Left lung (tissue), 10 donors: Measurements from ENCODE around the gene PRPF39. TPM values are rescaled to one million over a fixed set of nuclear protein-coding genes. Genes with fewer than 3 reads are reported as not detected.

Source experiments
- ATAC-seq: fragments of 200-7000 bp; cut with Tn5 transposase; one replicate; pipeline ENCODE4 v1.9.1; 2020; ENCODE audit warnings: moderate library complexity
- DNase-seq, 4 donors: peaks; one replicate each; pipeline ENCODE4 v3.0.0-alpha.2; 2013 to 2020
- H3K27ac ChIP-seq, 2 donors: fragments of 200-600 bp; sonication (generic) in 1 of 2; one replicate each; pipeline versions ENCODE4 v1.5.0 to v1.8.0; 2020 to 2021
- H3K27me3 ChIP-seq, 2 donors: fragments of 200-600 bp; sonication (generic) in 1 of 2; one replicate each; pipeline versions ENCODE4 v1.5.0 to v1.8.0; 2020 to 2021
- H3K36me3 ChIP-seq, 2 donors: fragments of 200-600 bp; sonication (generic) in 1 of 2; one replicate each; pipeline versions ENCODE4 v1.5.0 to v1.8.0; 2020 to 2021
- H3K4me1 ChIP-seq, 2 donors: fragments of 200-600 bp; one replicate each; pipeline ENCODE4 v1.8.0; 2021
- H3K4me3 ChIP-seq, 2 donors: fragments of 200-600 bp; sonication (generic) in 1 of 2; one replicate each; pipeline versions ENCODE4 v1.5.0 to v1.8.0; 2020 to 2021; ENCODE audit warnings: mild to moderate bottlenecking in 1 of 2
- H3K9me3 ChIP-seq, 2 donors: fragments of 200-600 bp; sonication (generic) in 1 of 2; one replicate each; pipeline versions ENCODE4 v1.5.0 to v1.8.0; 2020 to 2021
- CTCF ChIP-seq, 2 donors: fragments of 200-600 bp; sonication (generic) in 1 of 2; IDR thresholded peaks; one replicate each; pipeline versions ENCODE4 v1.5.0 to v1.8.0; 2021; ENCODE audit warnings: antibody characterized with exemption in 2 of 2
- intact Hi-C, 2 donors: fragments of 100-400 bp; cut with DNase I; formaldehyde crosslinking; loops; one replicate each; pipeline versions ENCODE4 v1.11.2 to v1.14.2; 2022
- polyA plus RNA-seq, 6 donors: library from polyadenylated mRNA; unstranded; fragments of 120-200 nt; gene quantifications; one replicate each; pipeline ENCODE4 v1.2.1, GENCODE V29; 2013; ENCODE audit not compliant: insufficient read length in 6 of 6
- total RNA-seq, 2 donors: library from RNA; stranded (reverse); fragmentation: NEBNext Ultra II Directional; extraction: Animal tissue kit (Norgen Biotek cat#: 25700); gene quantifications; one replicate each; pipeline ENCODE4 v1.2.1, GENCODE V29; 2021
- donor health status: DM: no; HTN: yes; CAD: no.
- donor health status: DM: no; HTN: no; CAD: no.

Gene PRPF39
- total and polyA plus RNA-seq, 8 donors: 18.5 to 103 (median 73.8) TPM

- no peak overlapping the region for H3K27ac ChIP-seq
- ATAC-seq: no peak
- intact Hi-C loops: no loop called here
- no peaks in the 10 kb centered on the region for H3K27me3 ChIP-seq
- H3K9me3 ChIP-seq: no peaks in the 10 kb centered on the region
- H3K4me1 ChIP-seq: no peaks in the 10 kb centered on the region
- DNase-seq: no peak
- no peak overlapping the region for H3K4me3 ChIP-seq
- peaks cover 0 to 99% of the 10 kb centered on the region in 2 donors for H3K36me3 ChIP-seq
- no peak for TF ChIP-seq CTCF (IDR thresholded peaks at IDR 0.05)
These were observed 34.7 kb downstream of the PRPF39 start for GRCh38 chr14:45118594-45118993.

DNA sequence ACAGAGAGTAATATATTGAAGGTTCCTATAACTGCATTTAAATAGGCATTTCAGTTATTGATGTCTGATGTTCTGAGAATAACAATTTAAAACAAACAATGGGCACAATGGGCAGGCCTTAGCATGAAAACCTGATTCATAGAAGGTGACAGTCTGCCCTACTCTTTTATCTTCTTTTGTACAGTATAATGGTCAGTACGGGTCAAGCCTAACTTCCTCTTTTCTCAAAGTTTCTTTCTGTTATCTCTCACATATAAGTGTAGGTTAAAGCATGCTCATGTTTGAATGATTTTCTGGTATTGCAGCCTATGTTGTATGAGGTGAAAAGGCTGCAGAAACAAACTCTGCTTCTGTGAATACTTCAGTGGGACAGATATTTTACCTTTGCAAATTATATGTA, 36.2 kb downstream of the PRPF39 start:
- peaks cover 0 to 99% of the 10 kb centered on the region in 2 donors for H3K36me3 ChIP-seq
- no peak for TF ChIP-seq CTCF (IDR thresholded peaks at IDR 0.05)
- intact Hi-C loops: no loop called here
- no peak overlapping the region for H3K27ac ChIP-seq
- H3K4me1 ChIP-seq: no peaks in the 10 kb centered on the region
- H3K4me3 ChIP-seq: no peak overlapping the region
- no peaks in the 10 kb centered on the region for H3K27me3 ChIP-seq
- DNase-seq (no peak), ATAC-seq (no peak)
- H3K9me3 ChIP-seq: no peaks in the 10 kb centered on the region

GRCh38 chr14:45123271-45123670, 39.4 kb downstream of the PRPF39 start:
- Histone ChIP-seq H3K9me3 (no peaks in the 10 kb centered on the region), H3K4me3 (no peak overlapping the region), H3K36me3 (peaks cover 0 to 98% of the 10 kb centered on the region in 2 donors), H3K4me1 (no peaks in the 10 kb centered on the region), H3K27me3 (no peaks in the 10 kb centered on the region), H3K27ac (no peak overlapping the region)
- no peak for DNase-seq
- intact Hi-C loops: no loop called here
- no peak for TF ChIP-seq CTCF (IDR thresholded peaks at IDR 0.05)
- no peak for ATAC-seq

DNA sequence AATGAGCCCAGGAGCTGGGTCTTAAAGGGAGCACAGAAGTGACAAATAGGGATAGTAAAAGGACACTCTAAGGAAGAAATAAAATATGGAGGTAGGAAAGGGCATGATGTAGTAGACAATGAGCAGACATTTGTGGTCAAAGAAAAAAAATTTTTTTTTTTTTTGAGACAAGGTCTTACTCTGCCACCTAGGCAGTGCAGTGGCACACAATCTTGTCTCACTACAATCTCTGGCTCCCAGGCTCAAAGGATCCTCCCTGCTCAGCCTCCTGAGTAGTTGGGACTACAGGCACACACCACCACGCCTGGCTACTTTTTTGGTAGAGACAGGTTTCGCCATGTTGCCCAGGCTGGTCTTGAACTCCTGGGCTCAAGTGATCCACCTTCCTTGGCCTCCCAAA, 41.8 kb downstream of the PRPF39 start:
- ATAC-seq (no peak), DNase-seq (no peak)
- H3K36me3 ChIP-seq: peaks cover 0 to 87% of the 10 kb centered on the region in 2 donors
- no peak for TF ChIP-seq CTCF (IDR thresholded peaks at IDR 0.05)
- no peak overlapping the region for H3K27ac ChIP-seq
- intact Hi-C loops: no loop called here
- no peaks in the 10 kb centered on the region for H3K27me3 ChIP-seq
- no peak overlapping the region for H3K4me3 ChIP-seq
- no peaks in the 10 kb centered on the region for H3K9me3 ChIP-seq
- H3K4me1 ChIP-seq: no peaks in the 10 kb centered on the region

- Histone ChIP-seq H3K27ac (no peak overlapping the region), H3K4me3 (no peak overlapping the region), H3K27me3 (no peaks in the 10 kb centered on the region), H3K4me1 (peaks cover 0 to 7% of the 10 kb centered on the region in 2 donors), H3K9me3 (no peaks in the 10 kb centered on the region), H3K36me3 (peaks cover 0 to 54% of the 10 kb centered on the region in 2 donors)
- DNase-seq (no peak), ATAC-seq (no peak)
- no peak for TF ChIP-seq CTCF (IDR thresholded peaks at IDR 0.05)
- intact Hi-C loops: no loop called here
These were observed 45.2 kb downstream of the PRPF39 start for GRCh38 chr14:45128963-45129629.
